Measurements from ENCODE around the gene ROBO2.

DNA sequence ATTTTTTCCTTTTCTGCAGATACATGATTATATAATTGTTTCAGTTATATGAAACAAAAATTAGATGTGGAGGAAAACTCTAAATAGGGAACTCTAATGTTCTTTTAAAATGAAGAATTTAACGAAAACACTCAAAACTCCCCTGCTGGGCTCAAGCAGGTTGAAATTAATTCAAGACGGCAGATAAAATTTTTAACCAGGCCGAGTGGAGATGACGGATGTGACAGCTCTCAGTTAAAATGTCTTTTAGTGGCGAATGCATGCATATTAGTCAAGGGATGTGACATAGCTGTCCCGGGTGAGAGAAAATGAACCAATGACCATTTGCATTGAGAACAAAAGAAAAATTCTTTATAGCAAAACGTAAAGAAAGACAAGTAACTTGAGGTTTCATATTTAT, 110.1 kb downstream of the ROBO2 start:
- TF ChIP-seq, protein P1, sequence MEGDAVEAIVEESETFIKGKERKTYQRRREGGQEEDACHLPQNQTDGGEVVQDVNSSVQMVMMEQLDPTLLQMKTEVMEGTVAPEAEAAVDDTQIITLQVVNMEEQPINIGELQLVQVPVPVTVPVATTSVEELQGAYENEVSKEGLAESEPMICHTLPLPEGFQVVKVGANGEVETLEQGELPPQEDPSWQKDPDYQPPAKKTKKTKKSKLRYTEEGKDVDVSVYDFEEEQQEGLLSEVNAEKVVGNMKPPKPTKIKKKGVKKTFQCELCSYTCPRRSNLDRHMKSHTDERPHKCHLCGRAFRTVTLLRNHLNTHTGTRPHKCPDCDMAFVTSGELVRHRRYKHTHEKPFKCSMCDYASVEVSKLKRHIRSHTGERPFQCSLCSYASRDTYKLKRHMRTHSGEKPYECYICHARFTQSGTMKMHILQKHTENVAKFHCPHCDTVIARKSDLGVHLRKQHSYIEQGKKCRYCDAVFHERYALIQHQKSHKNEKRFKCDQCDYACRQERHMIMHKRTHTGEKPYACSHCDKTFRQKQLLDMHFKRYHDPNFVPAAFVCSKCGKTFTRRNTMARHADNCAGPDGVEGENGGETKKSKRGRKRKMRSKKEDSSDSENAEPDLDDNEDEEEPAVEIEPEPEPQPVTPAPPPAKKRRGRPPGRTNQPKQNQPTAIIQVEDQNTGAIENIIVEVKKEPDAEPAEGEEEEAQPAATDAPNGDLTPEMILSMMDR (IDR thresholded peaks at IDR 0.05 in 2 of 3, conservative IDR thresholded peaks at IDR 0.05 in 1 of 3; ENCODE audit: borderline replicate concordance in 1 of 3, insufficient read depth in 1 of 3, low read depth in 2 of 3, low read length in 2 of 3), result no peak
- TF ChIP-seq POLR2A (IDR thresholded peaks at IDR 0.05; ENCODE audit: borderline replicate concordance, extremely low read depth, insufficient read depth, insufficient read length), result no peak
- TF ChIP-seq MAX (IDR thresholded peaks at IDR 0.05), result no peak

Data from HCT116 (cell line).